Activated CD8-positive, alpha-beta T cell treated with anti-CD3 and anti-CD28 coated beads, Interleukin-2, amount 10 ng/mL, durations not matched to agents 7 days and 5 days (primary cell): ENCODE results near the gene PTPN14. TPM values are rescaled to one million over a fixed set of nuclear protein-coding genes. Genes with fewer than 3 reads are reported as not detected.
"Not testable (repeated sequence)": the region's sequence is repeated elsewhere in the genome, so short reads cannot be mapped to it uniquely, and the experiment has no call there.

Experiments
- ATAC-seq: fragments of 150-1000 bp; cut with Tn5 transposase; one replicate; pipeline ENCODE4 v1.10.0; 2021; ENCODE audit warnings: moderate library complexity
- CTCF ChIA-PET: fragments of 350-600 bp; sonication (Branson Sonifier 250); formaldehyde crosslinking; loops from one replicate; lab custom pipeline; 2021; ENCODE audit warnings: antibody characterized with exemption; lab: Charles Lee
- POLR2A ChIA-PET: fragments of 350-600 bp; sonication (Branson Sonifier 250); formaldehyde crosslinking; loops from one replicate; lab custom pipeline; 2021; ENCODE audit warnings: antibody characterized with exemption; lab: Charles Lee
- DNase-seq: peaks from one replicate; pipeline ENCODE4 v3.0.0-alpha.2; 2020
- H3K27ac Mint-ChIP-seq: one replicate; pipeline ENCODE4 v1.8.0; 2021; ENCODE audit warnings: mild to moderate bottlenecking, mixed read lengths
- H3K27me3 Mint-ChIP-seq: one replicate; pipeline ENCODE4 v1.8.0; 2021; ENCODE audit warnings: low read depth, mixed read lengths
- H3K36me3 Mint-ChIP-seq: one replicate; pipeline ENCODE4 v1.8.0; 2021; ENCODE audit warnings: low read depth, mixed read lengths
- H3K4me1 Mint-ChIP-seq: one replicate; pipeline ENCODE4 v1.8.0; 2021; ENCODE audit warnings: low read depth, mixed read lengths
- H3K4me3 Mint-ChIP-seq: one replicate; pipeline ENCODE4 v1.8.0; 2021; ENCODE audit warnings: mild to moderate bottlenecking, mixed read lengths
- H3K9me3 Mint-ChIP-seq: one replicate; pipeline ENCODE4 v1.8.0; 2022; ENCODE audit warnings: mixed read lengths; ENCODE audit not compliant: insufficient read depth
- total RNA-seq, 2 experiments: library from RNA; stranded (reverse); gene quantifications; one replicate each; pipeline ENCODE4 v1.2.3, GENCODE V29; 2021

PTPN14 gene
- total RNA-seq, 2 experiments from 2014 or later = 0.13 to 0.21 TPM

GRCh38 chr1:214500340-214501055, 50.9 kb downstream of the PTPN14 start:
- CTCF ChIA-PET = no interaction called here

GRCh38 chr1:214499732-214500131, 51.7 kb downstream of the PTPN14 start:
- DNase-seq (no peak), ATAC-seq (no peak)
- Mint-ChIP-seq H3K36me3 (no peaks in the 10 kb centered on the region), H3K27ac (no peak overlapping the region), H3K27me3 (peaks cover 9% of the 10 kb centered on the region), H3K9me3 (no peaks in the 10 kb centered on the region), H3K4me3 (no peak overlapping the region), H3K4me1 (no peaks in the 10 kb centered on the region)
- POLR2A ChIA-PET = no interaction called here
- CTCF ChIA-PET = no interaction called here

More at GRCh38 chr1:214500340-214501055, 50.9 kb downstream of the PTPN14 start:
- ATAC-seq = no peak
- DNase-seq = no peak
- Mint-ChIP-seq H3K9me3 (no peaks in the 10 kb centered on the region), H3K27ac (no peak overlapping the region), H3K36me3 (no peaks in the 10 kb centered on the region), H3K27me3 (peaks cover 11% of the 10 kb centered on the region), H3K4me3 (no peak overlapping the region), H3K4me1 (no peaks in the 10 kb centered on the region)
- POLR2A ChIA-PET = no interaction called here

GRCh38 chr1:214498021-214498420, 53.4 kb downstream of the PTPN14 start:
- no peak overlapping the region for H3K4me3 Mint-ChIP-seq
- H3K9me3 Mint-ChIP-seq = no peaks in the 10 kb centered on the region
- H3K4me1 Mint-ChIP-seq = no peaks in the 10 kb centered on the region
- DNase-seq (no peak), ATAC-seq (no peak)
- ChIA-PET POLR2A (no interaction called here), CTCF (no interaction called here)
- H3K27ac Mint-ChIP-seq = no peak overlapping the region
- H3K36me3 Mint-ChIP-seq = no peaks in the 10 kb centered on the region
- peaks cover 8% of the 10 kb centered on the region for H3K27me3 Mint-ChIP-seq

- ChIA-PET POLR2A (no interaction called here), CTCF (no interaction called here)
- ATAC-seq (no peak), DNase-seq (no peak)
- Mint-ChIP-seq H3K9me3 (no peaks in the 10 kb centered on the region), H3K27me3 (peaks cover 9% of the 10 kb centered on the region), H3K27ac (no peak overlapping the region), H3K4me1 (no peaks in the 10 kb centered on the region), H3K4me3 (no peak overlapping the region), H3K36me3 (no peaks in the 10 kb centered on the region)
Measured at GRCh38 chr1:214496126-214496525, 55.3 kb downstream of the PTPN14 start.

- Mint-ChIP-seq H3K9me3 (no peaks in the 10 kb centered on the region), H3K27ac (no peak overlapping the region), H3K4me1 (no peaks in the 10 kb centered on the region), H3K36me3 (no peaks in the 10 kb centered on the region), H3K4me3 (no peak overlapping the region), H3K27me3 (peaks cover 6% of the 10 kb centered on the region)
- CTCF ChIA-PET = interaction anchor here (0.5 kb wide), 1 partner anchor 162 kb away, joined by 3 read pairs; no protein-coding TSS in a partner anchor
- no peak for ATAC-seq
- no peak for DNase-seq
- POLR2A ChIA-PET = no interaction called here
Measured at GRCh38 chr1:214494706-214495105, 56.7 kb downstream of the PTPN14 start.

GRCh38 chr1:214494179-214494578, 57.2 kb downstream of the PTPN14 start:
- POLR2A ChIA-PET, DNase-seq, H3K4me1 Mint-ChIP-seq, H3K27me3 Mint-ChIP-seq, ATAC-seq, H3K27ac Mint-ChIP-seq, CTCF ChIA-PET, H3K36me3 Mint-ChIP-seq, H3K4me3 Mint-ChIP-seq, H3K9me3 Mint-ChIP-seq: not testable (repeated sequence)

- H3K9me3 Mint-ChIP-seq = no peaks in the 10 kb centered on the region
- no peak for ATAC-seq
- ChIA-PET POLR2A (no interaction called here), CTCF (no interaction called here)
- H3K27ac Mint-ChIP-seq = no peak overlapping the region
- H3K4me1 Mint-ChIP-seq = no peaks in the 10 kb centered on the region
- no peaks in the 10 kb centered on the region for H3K36me3 Mint-ChIP-seq
- H3K27me3 Mint-ChIP-seq = peaks cover 10% of the 10 kb centered on the region
- H3K4me3 Mint-ChIP-seq = no peak overlapping the region
- DNase-seq = no peak
Measured at GRCh38 chr1:214493126-214493796, 58.1 kb downstream of the PTPN14 start.

- no peaks in the 10 kb centered on the region for H3K36me3 Mint-ChIP-seq
- no peaks in the 10 kb centered on the region for H3K9me3 Mint-ChIP-seq
- H3K27ac Mint-ChIP-seq = no peak overlapping the region
- no peak overlapping the region for H3K4me3 Mint-ChIP-seq
- POLR2A ChIA-PET = no interaction called here
- CTCF ChIA-PET = no interaction called here
- H3K4me1 Mint-ChIP-seq = no peaks in the 10 kb centered on the region
- ATAC-seq = no peak
- no peak for DNase-seq
- H3K27me3 Mint-ChIP-seq = peaks cover 14% of the 10 kb centered on the region
Measured at GRCh38 chr1:214492401-214493075, 58.9 kb downstream of the PTPN14 start.

- POLR2A ChIA-PET = no interaction called here
- CTCF ChIA-PET = no interaction called here
Measured at GRCh38 chr1:214491468-214492146, 59.8 kb downstream of the PTPN14 start.

GRCh38 chr1:214485151-214485550, 66.3 kb downstream of the PTPN14 start:
- H3K4me1 Mint-ChIP-seq = no peaks in the 10 kb centered on the region
- POLR2A ChIA-PET = no interaction called here
- CTCF ChIA-PET = no interaction called here
- ATAC-seq (no peak), DNase-seq (no peak)
- no peaks in the 10 kb centered on the region for H3K9me3 Mint-ChIP-seq
- H3K27me3 Mint-ChIP-seq = peaks cover 20% of the 10 kb centered on the region
- no peak overlapping the region for H3K27ac Mint-ChIP-seq
- H3K4me3 Mint-ChIP-seq = no peak overlapping the region
- no peaks in the 10 kb centered on the region for H3K36me3 Mint-ChIP-seq

More at GRCh38 chr1:214491468-214492146, 59.8 kb downstream of the PTPN14 start:
- no peaks in the 10 kb centered on the region for H3K36me3 Mint-ChIP-seq
- no peaks in the 10 kb centered on the region for H3K9me3 Mint-ChIP-seq
- no peaks in the 10 kb centered on the region for H3K4me1 Mint-ChIP-seq
- peaks cover 12% of the 10 kb centered on the region for H3K27me3 Mint-ChIP-seq
- DNase-seq (no peak), ATAC-seq (no peak)
- H3K27ac Mint-ChIP-seq = no peak overlapping the region
- no peak overlapping the region for H3K4me3 Mint-ChIP-seq

- H3K4me3 Mint-ChIP-seq, H3K4me1 Mint-ChIP-seq, H3K27ac Mint-ChIP-seq, DNase-seq, CTCF ChIA-PET, POLR2A ChIA-PET, H3K36me3 Mint-ChIP-seq, ATAC-seq, H3K9me3 Mint-ChIP-seq: not testable (repeated sequence)
- peaks cover 16% of the 10 kb centered on the region for H3K27me3 Mint-ChIP-seq
Measured at GRCh38 chr1:214483180-214483579, 68.2 kb downstream of the PTPN14 start.
